Stimulated activated CD4-positive, alpha-beta T cell treated with anti-CD3 and anti-CD28 coated beads, Interleukin-1b, Interleukin-23, amount 100 ng/mL, for 48 hours (primary cell): ENCODE data around the gene COL13A1.

Experiments
- DNase-seq: peaks from one replicate; pipeline ENCODE4 v3.0.0-alpha.2; 2020

Gene COL13A1

DNA sequence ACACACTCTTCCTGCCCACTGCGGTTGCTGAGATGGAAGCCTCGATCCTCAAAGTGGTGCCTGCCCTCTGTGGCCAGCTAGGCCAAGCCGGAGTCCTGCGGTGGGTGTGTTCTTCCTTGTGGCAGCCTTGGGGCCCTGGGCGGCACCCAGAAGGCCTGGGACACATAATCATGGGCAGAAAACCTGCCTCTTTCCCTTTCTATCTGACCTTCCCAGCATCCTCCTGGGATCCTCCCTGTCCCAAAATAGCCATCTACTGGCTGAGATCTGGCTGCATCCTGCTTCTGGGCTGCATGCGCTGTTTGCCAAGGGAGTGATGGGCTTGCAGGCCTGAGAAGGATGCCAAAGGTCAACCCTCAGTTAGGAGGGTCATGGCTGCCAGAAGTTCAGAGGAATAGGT is 23.9 kb downstream of the COL13A1 start:
- DNase-seq = no peak

DNA sequence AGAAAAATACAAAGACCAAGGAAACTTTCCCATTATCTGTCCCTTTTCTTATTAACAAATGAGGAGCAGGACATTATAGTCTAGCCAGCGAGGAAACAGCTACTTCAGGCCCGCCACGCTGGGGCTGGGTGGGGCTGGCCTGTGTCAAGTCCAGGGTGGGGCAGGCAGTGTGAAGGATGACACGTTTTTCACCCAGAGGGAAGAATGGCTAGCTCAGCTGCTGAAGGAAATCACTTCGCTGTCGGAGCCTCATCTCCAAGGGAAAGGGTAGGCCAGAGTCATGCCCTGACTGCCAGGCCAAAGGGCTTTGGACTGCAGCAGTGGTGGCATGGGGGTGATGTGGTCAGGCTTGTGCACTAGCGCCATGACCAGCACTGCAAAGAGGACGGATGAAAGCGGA is 24.4 kb downstream of the COL13A1 start:
- no peak for DNase-seq

DNA sequence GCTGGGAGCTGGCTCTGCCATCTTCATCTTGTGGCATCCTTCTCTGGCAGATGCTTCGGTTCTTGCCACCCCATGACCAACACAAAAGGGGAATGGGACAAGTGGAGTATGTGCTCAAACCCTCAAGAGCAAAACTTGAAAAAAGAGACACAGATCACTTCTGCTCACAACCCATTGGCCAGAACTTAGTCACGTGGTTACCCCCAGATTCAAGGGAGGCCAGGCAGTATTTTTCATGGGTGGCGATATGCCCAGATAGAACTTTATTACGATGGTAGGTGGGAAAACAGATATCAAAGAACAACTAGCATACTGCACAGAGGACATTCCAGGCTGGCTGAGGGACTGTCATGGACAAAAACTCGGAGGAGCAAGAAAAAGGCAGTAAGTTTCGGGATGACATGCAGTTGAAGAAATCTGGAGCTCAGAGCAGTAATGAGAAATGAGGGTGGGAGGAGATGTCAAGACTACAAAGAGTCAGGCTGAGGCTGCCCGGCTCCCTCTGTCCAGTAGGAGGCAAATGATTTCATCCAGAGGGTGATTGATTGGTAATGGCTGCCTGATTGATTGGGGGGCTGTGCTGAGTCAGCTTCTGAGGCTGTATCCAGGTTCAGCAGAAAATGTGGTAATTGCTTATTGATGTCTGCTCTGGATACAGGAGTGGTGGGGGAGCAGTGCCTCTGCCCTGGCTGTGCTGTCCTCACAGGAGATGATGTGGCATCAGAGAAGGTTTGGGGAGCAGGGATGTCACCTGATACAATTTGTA is 25.3 kb downstream of the COL13A1 start:
- DNase-seq = no peak

DNA sequence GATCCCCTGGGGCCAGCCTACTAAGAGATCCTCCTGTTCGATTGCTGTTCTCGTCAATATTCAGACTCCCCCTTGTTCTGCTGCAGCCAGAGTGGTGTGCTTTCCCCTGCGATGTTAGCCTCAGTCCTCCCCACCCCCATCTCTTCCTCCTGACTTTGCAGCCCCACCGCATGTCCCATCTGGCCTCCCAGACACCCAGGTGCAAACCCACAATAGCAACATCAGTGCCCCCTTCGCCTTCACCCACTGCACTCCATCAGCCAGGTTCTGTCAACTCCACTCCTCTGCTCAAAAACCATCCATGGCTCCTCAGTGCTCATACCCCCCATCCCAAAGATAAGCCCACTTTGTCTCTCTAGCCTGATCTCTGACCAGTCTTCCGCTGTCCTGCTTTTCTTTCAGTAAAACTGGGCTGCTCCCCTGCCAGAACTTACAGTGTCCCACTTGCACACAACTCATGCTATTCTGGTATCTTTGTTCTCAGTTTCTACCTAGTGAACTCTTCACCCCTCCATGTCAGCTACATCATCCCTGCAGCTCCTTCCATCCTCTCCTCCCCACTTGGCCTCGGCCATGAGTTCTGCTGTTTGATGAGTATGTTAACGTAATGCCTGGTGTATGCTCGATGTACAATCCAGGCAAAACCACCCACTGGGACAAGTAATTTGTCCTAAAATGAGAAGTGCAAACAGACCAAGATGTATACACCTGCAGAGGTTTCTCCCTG is 26.6 kb downstream of the COL13A1 start:
- no peak for DNase-seq

DNA sequence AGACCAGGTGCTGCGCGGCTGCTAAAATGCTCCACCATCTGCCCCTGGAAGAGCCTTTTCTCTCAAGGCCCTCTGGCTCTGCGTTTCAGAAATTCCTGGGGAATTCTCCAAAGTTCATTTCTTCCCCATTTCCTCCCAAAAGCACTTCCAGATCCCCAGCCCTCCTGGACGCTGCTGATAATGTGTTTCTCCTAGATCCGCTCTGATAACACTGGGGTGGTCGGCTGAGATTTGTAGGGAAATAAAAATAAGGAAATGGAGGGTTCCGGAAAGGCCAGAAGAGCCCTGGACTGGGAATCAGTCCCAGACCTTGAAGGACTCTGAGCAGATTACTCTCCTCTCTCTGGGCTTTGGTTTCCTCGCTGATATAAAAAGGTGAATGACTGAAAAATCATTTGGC is 28.1 kb downstream of the COL13A1 start:
- no peak for DNase-seq

- DNase-seq = no peak
These were observed 29.6 kb downstream of the COL13A1 start for GRCh38 chr10:69831231-69831855.

GRCh38 chr10:69835233-69835632 is 33.5 kb downstream of the COL13A1 start:
- DNase-seq = no peak

GRCh38 chr10:69835875-69836730 is 34.4 kb downstream of the COL13A1 start:
- no peak for DNase-seq

DNA sequence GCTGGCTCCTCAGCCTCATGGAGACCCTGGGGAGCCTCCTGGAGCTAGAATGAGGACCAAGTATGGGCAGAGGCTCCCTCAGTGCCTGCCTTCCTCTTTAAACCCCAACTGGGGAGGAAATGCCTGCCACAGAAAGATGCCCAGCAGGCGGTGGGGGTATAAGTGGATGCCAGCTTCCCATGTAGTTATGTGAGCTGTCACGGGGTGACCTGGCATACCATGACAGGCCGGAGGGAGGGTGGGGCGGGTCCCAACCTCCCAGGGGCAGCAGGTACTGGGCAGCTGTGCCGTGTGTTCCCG is 35.0 kb downstream of the COL13A1 start:
- no peak for DNase-seq

- DNase-seq = no peak
These were observed 35.6 kb downstream of the COL13A1 start for GRCh38 chr10:69837261-69837660.

DNA sequence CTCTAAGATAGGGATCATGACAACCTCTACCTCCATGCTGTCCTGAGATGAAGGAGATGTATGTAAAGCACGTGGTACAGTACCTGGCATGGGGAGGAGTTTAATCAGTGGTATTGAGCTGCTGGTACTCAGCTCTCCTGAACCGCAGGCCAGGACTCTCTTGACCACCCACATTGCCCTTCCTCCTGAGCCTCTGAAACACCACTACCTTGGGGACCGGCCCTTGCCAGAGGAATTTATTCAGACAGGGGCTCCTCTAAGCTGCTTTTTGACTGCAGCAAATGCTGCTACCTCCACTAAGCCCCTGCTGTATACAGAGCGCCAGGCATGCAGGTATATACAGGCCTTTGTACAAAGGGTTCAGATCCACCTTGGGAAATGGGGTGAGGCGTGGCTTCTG is 36.7 kb downstream of the COL13A1 start:
- no peak for DNase-seq

GRCh38 chr10:69838853-69839252 is 37.1 kb downstream of the COL13A1 start:
- no peak for DNase-seq

DNA sequence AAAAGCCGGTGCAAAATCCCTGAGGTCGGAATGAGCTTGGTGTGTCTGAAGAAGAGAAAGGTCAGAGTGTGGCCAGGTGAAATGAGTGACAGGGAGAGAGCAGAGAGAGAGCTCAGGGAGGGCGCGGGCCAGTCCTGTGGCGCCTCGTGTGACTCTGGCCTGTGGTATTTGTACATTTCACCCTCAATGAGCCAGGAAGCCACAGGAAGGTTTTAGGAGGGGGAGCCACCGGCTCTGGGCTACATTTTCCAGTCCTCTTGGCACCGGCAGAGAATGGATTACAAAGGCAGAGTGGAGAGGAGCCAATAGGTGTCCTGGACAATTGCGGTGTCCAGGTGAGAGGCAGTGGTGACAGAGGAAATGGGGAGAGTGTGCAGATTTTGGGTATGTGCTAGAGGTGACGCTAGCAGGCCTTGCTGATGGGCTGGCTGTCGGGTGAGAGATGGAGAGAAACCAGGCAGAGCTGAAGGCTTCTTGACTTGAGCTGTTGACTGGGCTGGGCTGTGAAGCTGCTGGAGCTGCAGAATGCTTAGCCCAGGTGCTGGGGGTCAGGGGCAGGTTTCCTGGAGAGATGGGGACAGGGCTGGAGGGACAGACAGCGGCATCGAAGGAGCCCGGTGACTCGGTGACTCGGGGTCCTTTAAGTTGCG is 38.1 kb downstream of the COL13A1 start:
- DNase-seq = no peak

- DNase-seq = no peak
These were observed 39.1 kb downstream of the COL13A1 start for GRCh38 chr10:69840773-69841172.

- DNase-seq = peak; percentile 16
These were observed 40.3 kb downstream of the COL13A1 start for GRCh38 chr10:69842020-69842419.

- DNase-seq = no peak
These were observed 41.2 kb downstream of the COL13A1 start for GRCh38 chr10:69842882-69843281.

DNA sequence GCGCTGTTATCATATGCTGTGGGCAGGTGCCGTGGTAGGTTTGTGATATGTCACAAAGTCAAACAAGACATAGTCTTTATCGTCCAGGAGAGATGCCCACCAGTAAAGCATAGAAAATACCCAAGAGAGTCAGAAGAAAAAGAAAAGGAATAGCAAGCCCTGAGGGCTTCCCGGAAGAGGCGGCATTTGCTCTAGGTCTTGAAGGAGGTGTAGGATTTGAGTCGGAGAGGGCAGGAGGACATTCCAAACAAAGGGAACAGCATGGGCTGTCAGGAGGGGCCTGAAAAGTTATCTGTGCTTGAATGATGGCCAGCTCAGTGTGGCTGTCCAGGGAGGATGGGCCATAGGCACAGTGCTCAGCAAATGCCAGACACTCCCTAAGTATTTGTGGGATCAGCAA is 42.2 kb downstream of the COL13A1 start:
- DNase-seq = no peak

DNA sequence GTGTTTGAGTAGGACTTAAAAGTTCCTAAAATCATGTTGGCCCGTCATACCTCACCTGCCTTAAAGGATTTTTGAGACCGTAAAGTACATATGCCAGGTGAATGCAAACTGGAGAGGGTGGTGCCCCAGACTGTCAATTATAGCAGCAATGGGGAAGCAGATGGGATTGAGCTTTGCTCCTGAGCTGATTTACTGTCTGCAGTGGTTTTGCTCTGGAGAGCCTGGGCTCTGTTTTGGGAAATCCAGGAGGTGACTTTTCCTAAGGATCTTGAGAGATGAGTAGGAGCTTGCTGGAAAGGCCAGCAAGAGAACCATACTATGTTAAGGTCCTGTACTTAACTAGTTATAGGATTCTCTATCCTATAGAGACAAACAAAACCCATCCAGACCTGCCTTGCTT is 43.0 kb downstream of the COL13A1 start:
- DNase-seq = no peak

GRCh38 chr10:69845574-69846292 is 44.0 kb downstream of the COL13A1 start:
- no peak for DNase-seq

GRCh38 chr10:69846293-69846921 is 44.7 kb downstream of the COL13A1 start:
- no peak for DNase-seq

DNA sequence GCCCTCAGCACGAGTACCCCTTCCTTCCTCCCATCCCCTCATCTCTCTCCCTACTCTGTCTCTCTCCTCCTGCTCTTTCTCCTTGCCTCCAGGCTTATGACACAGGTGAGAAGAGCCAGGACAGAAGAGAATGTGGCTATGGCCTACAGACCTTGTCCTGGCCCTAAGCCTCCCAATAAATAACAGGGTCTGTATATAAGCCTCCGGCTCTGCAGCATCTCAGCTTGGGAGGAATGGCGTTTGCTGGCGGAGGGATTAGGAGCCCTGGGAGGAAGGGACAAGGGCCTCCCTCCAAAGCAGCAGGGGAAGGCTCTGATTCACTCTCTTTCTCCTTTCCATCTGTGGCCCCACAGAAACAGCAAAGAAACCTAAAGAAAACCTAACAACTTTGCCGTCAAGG is 45.8 kb downstream of the COL13A1 start:
- DNase-seq = no peak

GRCh38 chr10:69847883-69848282 is 46.2 kb downstream of the COL13A1 start:
- no peak for DNase-seq
